Kidney tubule cell (primary cell): ENCODE data around the gene POGZ.

Experiments
- DNase-seq: peaks from one replicate; pipeline ENCODE4 v3.0.0-alpha.2; 2018; ENCODE audit warnings: low spot score

POGZ gene, protein sequence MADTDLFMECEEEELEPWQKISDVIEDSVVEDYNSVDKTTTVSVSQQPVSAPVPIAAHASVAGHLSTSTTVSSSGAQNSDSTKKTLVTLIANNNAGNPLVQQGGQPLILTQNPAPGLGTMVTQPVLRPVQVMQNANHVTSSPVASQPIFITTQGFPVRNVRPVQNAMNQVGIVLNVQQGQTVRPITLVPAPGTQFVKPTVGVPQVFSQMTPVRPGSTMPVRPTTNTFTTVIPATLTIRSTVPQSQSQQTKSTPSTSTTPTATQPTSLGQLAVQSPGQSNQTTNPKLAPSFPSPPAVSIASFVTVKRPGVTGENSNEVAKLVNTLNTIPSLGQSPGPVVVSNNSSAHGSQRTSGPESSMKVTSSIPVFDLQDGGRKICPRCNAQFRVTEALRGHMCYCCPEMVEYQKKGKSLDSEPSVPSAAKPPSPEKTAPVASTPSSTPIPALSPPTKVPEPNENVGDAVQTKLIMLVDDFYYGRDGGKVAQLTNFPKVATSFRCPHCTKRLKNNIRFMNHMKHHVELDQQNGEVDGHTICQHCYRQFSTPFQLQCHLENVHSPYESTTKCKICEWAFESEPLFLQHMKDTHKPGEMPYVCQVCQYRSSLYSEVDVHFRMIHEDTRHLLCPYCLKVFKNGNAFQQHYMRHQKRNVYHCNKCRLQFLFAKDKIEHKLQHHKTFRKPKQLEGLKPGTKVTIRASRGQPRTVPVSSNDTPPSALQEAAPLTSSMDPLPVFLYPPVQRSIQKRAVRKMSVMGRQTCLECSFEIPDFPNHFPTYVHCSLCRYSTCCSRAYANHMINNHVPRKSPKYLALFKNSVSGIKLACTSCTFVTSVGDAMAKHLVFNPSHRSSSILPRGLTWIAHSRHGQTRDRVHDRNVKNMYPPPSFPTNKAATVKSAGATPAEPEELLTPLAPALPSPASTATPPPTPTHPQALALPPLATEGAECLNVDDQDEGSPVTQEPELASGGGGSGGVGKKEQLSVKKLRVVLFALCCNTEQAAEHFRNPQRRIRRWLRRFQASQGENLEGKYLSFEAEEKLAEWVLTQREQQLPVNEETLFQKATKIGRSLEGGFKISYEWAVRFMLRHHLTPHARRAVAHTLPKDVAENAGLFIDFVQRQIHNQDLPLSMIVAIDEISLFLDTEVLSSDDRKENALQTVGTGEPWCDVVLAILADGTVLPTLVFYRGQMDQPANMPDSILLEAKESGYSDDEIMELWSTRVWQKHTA (N-terminal part only)

DNA sequence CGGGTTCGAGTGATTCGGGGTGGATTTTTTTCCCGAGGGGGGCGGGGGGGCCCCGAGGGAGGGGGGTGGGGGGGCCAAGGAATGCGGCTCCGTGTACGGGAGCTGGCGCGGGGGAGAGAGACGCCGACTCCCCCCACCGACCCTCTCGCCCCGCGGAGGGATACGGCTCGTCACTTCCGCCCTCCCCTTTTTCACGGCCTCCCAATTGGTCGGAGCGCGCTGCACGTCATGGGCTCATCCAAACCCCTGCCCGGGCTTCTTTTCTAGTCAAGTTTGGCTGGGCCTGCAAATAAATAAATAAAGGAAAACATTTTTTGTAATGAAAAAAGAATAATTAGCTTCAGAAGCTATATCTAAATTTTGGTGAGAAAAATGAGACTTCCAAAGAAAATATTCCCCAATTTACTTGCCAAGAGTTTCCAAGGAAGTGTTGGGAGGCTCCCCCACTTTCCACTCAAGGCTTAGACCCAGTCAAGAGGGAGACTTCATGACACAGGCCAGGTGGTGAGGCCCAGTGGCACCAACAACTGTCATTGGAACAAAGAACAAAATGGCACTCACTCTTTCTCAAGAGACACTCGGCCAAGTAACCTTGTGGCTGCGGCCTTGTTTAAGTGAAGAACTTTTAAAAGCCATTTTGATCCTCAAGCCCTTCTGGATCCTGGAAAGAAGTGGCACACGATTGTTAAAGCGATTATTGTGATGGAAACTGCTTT lies at the start of gene POGZ:
POGZ (minus strand) TSS at position 164 of the 716 bp plus-strand sequence. CDS start 17,290 bp downstream, outside the sequence.
- DNase-seq: peak; percentile 96

DNA sequence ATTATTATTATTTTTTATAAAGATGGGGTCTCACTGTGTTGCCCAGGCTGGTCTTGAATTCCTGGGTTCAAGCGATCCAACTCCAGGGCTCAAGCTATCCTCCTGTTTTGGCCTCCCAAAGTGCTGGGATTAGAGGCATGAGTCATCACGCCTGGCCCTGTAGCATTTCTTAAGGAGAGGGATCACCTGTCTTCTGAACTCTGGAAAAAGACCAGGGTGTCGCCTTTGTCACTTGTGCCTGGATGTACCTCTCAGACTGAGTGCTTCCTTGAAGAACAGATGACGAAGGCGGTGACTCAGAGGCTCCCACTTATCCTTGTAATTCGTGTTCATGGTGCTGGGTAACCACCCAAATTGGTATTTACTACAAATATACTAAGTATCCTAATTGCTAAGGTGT lies 49.5 kb upstream of the POGZ start:
- DNase-seq: peak; percentile 71

GRCh38 chr1:151504759-151505158 lies 45.5 kb upstream of the POGZ start:
- no peak for DNase-seq

DNA sequence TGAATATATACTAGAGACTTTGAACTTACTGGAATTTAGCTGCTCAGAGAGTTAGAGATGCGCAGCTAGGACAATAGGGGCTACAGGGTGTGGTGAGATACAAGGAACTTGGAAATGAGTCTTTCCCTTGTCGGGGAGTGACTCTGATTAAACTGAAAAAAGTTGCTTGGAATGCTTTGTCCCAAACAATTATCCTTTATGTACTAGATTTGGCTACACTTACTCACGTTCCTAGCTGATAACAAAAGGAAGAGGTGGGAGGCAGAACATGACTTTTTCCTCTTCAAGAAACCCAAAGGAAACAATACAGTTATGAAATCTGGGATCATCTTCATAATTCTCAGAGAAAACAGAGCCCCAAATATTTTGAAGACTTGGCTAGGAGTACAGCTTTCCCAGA lies 45.0 kb upstream of the POGZ start:
- no peak for DNase-seq

- peak; percentile 37 for DNase-seq
Measured at GRCh38 chr1:151502859-151503780, 43.8 kb upstream of the POGZ start.

DNA sequence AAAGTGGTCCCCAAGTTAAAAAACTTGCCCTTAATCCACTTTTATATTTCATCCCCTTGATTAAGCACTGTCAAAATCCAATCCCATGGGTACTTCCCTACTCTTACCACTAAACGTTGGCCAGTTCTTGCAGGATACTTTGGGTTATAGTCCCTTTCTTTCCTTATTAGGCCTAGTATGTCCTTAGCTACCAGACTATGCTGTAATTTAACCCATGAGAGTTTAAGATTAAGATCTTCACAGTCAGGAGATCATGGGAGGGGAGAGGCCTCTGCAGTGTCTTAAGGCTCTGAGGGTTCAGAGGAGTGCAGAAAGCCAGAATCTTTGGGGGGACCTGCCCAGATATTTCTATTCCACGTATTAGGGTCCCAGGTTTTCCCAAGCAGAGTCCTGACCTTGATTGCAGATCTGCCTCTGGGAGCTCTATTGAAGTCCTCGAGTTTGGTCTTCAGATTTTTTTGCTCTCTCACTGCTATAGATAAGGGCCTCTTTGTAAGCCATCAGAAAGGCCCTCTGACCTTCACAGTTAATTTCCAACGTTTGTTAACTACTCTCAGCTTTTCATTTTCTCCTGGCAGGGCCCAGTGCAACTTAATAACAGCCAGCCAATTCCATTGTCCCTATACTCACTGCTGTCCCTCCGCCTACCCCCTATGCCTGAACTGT lies 42.9 kb upstream of the POGZ start:
- DNase-seq: no peak

GRCh38 chr1:151501474-151501873 lies 42.2 kb upstream of the POGZ start:
- peak; percentile 52 for DNase-seq

DNA sequence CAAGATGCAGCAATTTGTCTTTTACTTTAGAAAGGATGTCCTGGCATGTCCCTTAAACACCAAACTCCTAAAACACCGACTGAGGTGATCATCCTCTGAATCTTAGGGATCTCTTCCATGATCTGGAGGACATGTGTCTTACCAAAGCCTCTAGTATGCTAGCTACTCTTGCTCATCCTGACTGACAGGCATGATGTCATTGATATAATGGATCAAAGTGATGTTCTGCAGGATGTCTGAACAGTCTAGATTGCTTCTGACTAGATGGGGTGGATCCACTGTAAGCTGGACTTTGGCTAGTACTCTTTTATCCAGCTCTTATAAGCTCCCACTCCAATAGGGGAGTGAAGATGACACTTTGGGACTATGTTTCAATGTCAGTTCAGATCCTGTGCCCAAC lies 40.6 kb upstream of the POGZ start:
- DNase-seq: no peak

DNA sequence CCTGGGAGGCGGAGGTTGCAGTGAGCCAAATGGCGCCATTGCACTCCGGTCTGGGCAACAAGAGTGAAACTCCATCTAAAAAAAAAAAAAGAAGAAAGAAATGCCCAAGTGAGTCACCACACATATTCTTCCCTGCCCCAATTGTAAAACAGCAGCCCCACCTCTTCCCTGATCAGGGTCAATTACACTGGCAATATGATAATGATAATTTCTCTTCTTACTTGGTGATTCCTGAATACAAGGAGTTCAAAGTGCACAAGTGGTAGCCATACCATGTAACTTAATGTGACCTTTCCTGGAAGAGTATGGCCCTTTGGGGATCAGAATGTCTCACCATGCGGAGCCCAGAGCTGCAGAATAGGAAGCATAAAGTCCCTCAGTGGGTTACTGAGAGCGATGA lies 40.1 kb upstream of the POGZ start:
- DNase-seq: no peak

DNA sequence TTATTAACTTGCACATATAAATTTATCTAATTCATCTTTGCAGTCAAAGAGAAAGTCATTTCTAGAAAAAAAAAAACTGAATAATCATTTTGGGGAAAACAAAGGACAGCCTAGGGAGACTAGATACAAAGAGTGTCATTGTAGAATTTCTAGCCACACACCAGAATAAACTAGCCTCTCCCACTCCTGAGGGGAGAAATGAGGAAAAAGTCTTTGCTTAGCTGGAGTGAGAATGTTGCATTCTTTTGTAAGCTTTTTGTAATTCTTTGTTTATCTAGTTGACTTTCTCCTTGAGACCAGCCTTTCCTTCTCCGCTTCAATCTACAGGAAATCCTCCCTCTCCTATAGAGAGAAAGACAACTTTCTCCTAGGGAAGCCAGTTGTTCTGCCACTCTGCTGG lies 36.0 kb upstream of the POGZ start:
- DNase-seq: no peak

GRCh38 chr1:151494741-151495281 lies 35.5 kb upstream of the POGZ start:
- DNase-seq: peak; percentile 92

- DNase-seq: no peak
Measured at GRCh38 chr1:151493042-151493441, 33.7 kb upstream of the POGZ start.

- no peak for DNase-seq
Measured at GRCh38 chr1:151492120-151492519, 32.8 kb upstream of the POGZ start.

GRCh38 chr1:151491641-151492040 lies 32.3 kb upstream of the POGZ start:
- no peak for DNase-seq

- DNase-seq: no peak
Measured at GRCh38 chr1:151486557-151486956, 27.3 kb upstream of the POGZ start.

GRCh38 chr1:151485685-151486255 lies 26.5 kb upstream of the POGZ start:
- no peak for DNase-seq

DNA sequence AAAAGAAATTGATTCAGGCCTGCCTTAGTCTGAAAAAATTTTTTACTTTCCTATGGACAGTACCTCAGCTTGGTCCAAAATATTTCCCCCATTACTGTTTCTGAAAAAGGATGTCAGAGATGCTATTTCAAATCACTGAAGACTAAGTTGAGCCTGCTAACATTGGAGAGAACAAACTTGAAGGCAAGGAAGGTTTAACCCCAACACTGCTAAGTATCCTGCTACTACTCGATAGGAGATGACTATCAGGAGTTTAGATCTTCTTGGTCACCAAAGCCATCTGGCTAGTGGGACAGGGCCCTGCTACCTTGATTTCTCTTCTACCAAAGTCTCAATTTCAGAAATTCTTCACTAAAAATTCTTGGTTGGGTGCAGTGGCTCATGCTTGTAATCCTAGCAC lies 22.7 kb upstream of the POGZ start:
- no peak for DNase-seq

- peak; percentile 40 for DNase-seq
Measured at GRCh38 chr1:151479462-151479861, 20.2 kb upstream of the POGZ start.

- no peak for DNase-seq
Measured at GRCh38 chr1:151478923-151479322, 19.6 kb upstream of the POGZ start.
